ENCODE data around the gene PNPLA3. TPM values are rescaled to one million over a fixed set of nuclear protein-coding genes. Genes with fewer than 3 reads are reported as not detected.

PNPLA3 gene
- total and polyA plus RNA-seq, 3 donors from 2014 or later = 0.53 to 1.7 (median 0.93) TPM

- intact Hi-C loops (cut with DNase I; ENCODE audit: low total_unique reads) = loop anchor here (5.0 kb wide), 1 partner anchor 633 kb away; no protein-coding TSS in a partner anchor
- Histone ChIP-seq H3K27ac (no peak overlapping the region), H3K9me3 (no peaks in the 10 kb centered on the region), H3K4me1 (no peaks in the 10 kb centered on the region), H3K27me3 (no peaks in the 10 kb centered on the region), H3K4me3 (no peak overlapping the region), H3K36me3 (ENCODE audit: low read depth, missing control alignments) (no peaks in the 10 kb centered on the region)
- no peak for TF ChIP-seq CTCF (IDR thresholded peaks at IDR 0.05)
- no peak for TF ChIP-seq POLR2A (IDR thresholded peaks at IDR 0.05)
- WGBS, 2 donors = 70 to 93% methylated on average over 10 to 11 of the region's 11 CpGs
- no peak for DNase-seq
These were observed 70.4 kb downstream of the PNPLA3 start for GRCh38 chr22:43994006-43994405.

- no peak for DNase-seq
- WGBS, 2 donors = 78 to 81% methylated on average over 9 of the region's 9 CpGs
- Histone ChIP-seq H3K9me3 (no peaks in the 10 kb centered on the region), H3K27me3 (no peaks in the 10 kb centered on the region), H3K36me3 (ENCODE audit: low read depth, missing control alignments) (no peaks in the 10 kb centered on the region), H3K4me1 (no peaks in the 10 kb centered on the region), H3K4me3 (no peak overlapping the region), H3K27ac (no peak overlapping the region)
- intact Hi-C loops (cut with DNase I; ENCODE audit: low total_unique reads) = loop anchor here (5.0 kb wide), 1 partner anchor 633 kb away; no protein-coding TSS in a partner anchor
- TF ChIP-seq POLR2A (IDR thresholded peaks at IDR 0.05) = no peak
These were observed 70.8 kb downstream of the PNPLA3 start for GRCh38 chr22:43994416-43994815.

GRCh38 chr22:43995057-43995685 is 71.6 kb downstream of the PNPLA3 start:
- H3K4me1 ChIP-seq = peaks cover 5% of the 10 kb centered on the region
- TF ChIP-seq POLR2A (IDR thresholded peaks at IDR 0.05) (no peak), CTCF (IDR thresholded peaks at IDR 0.05) (no peak)
- no peaks in the 10 kb centered on the region for H3K9me3 ChIP-seq
- 88 to 96% methylated on average over 15 of the region's 15 CpGs for WGBS, 2 donors
- no peak overlapping the region for H3K27ac ChIP-seq
- no peaks in the 10 kb centered on the region for H3K27me3 ChIP-seq
- H3K4me3 ChIP-seq = no peak overlapping the region
- intact Hi-C loops (cut with DNase I; ENCODE audit: low total_unique reads) = loop anchor here (5.0 kb wide), 1 partner anchor 87 kb away; no protein-coding TSS in a partner anchor
- H3K36me3 ChIP-seq (ENCODE audit: low read depth, missing control alignments) = no peaks in the 10 kb centered on the region
- DNase-seq = no peak

GRCh38 chr22:43995798-43996169 is 72.2 kb downstream of the PNPLA3 start:
- no peak for DNase-seq
- H3K9me3 ChIP-seq = no peaks in the 10 kb centered on the region
- H3K4me3 ChIP-seq = peak overlapping the region; percentile 33 to 53
- intact Hi-C loops (cut with DNase I; ENCODE audit: low total_unique reads) = loop anchor here (5.0 kb wide), 1 partner anchor 87 kb away; no protein-coding TSS in a partner anchor
- peaks cover 6% of the 10 kb centered on the region for H3K4me1 ChIP-seq
- no peak overlapping the region for H3K27ac ChIP-seq
- H3K36me3 ChIP-seq (ENCODE audit: low read depth, missing control alignments) = no peaks in the 10 kb centered on the region
- no peaks in the 10 kb centered on the region for H3K27me3 ChIP-seq
- WGBS, 2 donors = 53 to 76% methylated on average over 10 of the region's 10 CpGs
- TF ChIP-seq CTCF (IDR thresholded peaks at IDR 0.05) = no peak
- no peak for TF ChIP-seq POLR2A (IDR thresholded peaks at IDR 0.05)

- Histone ChIP-seq H3K9me3 (no peaks in the 10 kb centered on the region), H3K4me1 (peaks cover 6% of the 10 kb centered on the region), H3K27me3 (no peaks in the 10 kb centered on the region), H3K4me3 (peak overlapping the region; percentile 33 to 53), H3K36me3 (ENCODE audit: low read depth, missing control alignments) (no peaks in the 10 kb centered on the region), H3K27ac (no peak overlapping the region)
- intact Hi-C loops (cut with DNase I; ENCODE audit: low total_unique reads) = loop anchor here (5.0 kb wide), 1 partner anchor 86 kb away; no protein-coding TSS in a partner anchor
- WGBS, 2 donors = 65 to 72% methylated on average over 40 to 45 of the region's 45 CpGs
- peak; percentile 71 for DNase-seq
- TF ChIP-seq CTCF (IDR thresholded peaks at IDR 0.05) = no peak
- TF ChIP-seq POLR2A (IDR thresholded peaks at IDR 0.05) = no peak
These were observed 72.8 kb downstream of the PNPLA3 start for GRCh38 chr22:43996170-43996980.

Measured in testis (tissue), 3 donors.